ENCODE results near the gene PAX9. TPM values are rescaled to one million over a fixed set of nuclear protein-coding genes. Genes with fewer than 3 reads are reported as not detected.
A peak's percentile ranks its signal among the peaks of the same experiment; 100 is the strongest.

Gene PAX9
- total RNA-seq, 2 experiments from 2014 or later, result not detected

DNA sequence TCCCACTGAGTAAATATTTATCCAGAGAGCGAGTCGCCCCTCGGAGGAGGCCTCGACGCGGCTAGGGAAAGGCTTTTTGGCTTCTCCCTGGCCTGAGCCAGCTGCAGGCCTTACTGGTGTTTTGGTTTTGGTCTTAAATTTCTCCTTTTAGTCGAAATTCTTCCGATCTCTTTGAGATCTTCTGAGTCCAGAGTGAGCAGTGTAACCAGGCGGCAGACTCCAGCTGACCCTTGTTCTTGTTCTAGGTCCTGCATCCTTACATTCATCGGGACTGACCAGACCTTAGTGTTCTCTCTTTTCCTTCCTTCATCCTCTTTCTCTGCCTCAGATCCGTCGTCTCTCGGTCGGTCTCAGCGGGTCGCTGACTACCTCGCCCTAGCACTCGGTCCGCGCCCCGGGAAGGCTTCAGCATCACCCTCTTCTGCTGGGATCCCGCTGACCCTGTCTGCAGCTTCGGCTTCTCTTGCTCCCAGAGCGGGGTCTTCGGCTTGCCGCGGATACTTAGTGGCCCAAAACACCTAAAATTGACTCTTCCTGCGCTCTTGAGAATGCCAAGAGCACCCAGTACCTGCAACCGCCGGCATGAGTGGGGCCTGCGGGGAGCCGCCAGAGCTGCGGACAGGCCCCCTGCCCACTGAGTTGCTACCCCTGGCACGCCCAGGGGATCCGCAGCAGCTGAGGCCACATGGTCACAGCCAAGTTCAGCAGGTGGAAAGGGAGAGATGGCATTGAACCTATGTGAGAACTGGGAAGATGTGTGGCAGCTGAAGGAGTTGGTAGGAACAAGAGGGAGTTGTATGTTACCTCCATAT lies 2.4 kb upstream of the PAX9 start:
- CTCF ChIA-PET, result no interaction called here
- H3K36me3 Mint-ChIP-seq (ENCODE audit: low read depth), result peaks cover 19% of the 10 kb centered on the region
- DNase-seq, result no peak
- H3K27ac Mint-ChIP-seq, result peak overlapping the region; percentile 57
- peaks cover 97% of the 10 kb centered on the region for H3K27me3 Mint-ChIP-seq
- peaks cover 6% of the 10 kb centered on the region for H3K9me3 Mint-ChIP-seq
- POLR2A ChIA-PET, result no interaction called here
- no peak overlapping the region for H3K4me3 Mint-ChIP-seq
- H3K4me1 Mint-ChIP-seq, result peaks cover 21% of the 10 kb centered on the region

DNA sequence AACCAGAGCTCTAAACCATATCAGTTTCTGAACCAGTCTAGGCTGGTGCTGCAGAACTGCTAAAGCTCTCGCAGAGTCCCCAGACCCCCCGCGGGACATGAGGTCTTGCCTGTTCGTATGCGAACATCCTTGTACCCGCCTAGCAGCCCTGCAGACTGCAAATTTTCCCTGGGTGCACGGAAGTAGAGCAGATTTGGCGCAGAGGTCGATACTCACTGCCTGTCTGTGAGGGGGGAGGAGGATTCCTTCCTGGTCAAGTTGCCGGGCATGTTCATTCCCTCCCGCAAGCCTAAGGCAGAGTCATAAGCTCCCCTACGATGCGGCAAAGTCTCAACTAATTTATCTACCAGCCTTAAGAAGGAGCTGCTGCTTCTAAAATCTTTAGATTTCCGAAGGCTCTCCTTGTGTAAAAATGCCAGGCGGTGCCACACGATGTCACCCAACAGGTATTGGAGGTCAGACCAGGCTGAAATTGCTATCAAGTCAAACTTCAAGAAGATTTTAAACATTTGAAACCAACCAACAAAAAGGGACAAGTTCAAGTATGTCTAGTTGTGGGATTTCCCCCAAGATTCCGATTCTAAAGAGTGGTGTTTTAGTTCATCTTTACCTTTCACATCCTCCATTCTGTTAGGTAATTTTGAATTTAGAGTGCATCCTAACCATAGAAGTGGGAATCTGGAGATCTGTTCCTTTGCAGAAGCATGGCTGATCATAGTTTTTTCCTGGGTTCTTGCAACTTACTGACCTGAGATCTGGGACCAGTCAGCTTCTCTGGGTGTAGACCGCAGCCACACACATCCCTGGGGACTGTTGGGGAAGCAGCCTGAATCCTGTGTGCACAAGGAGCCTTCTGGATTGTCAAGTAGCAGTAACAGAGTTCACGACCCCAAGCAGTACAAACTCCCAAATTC lies 1.6 kb upstream of the PAX9 start:
- H3K27ac Mint-ChIP-seq, result peak overlapping the region; percentile 36
- H3K36me3 Mint-ChIP-seq (ENCODE audit: low read depth), result peaks cover 19% of the 10 kb centered on the region
- H3K4me1 Mint-ChIP-seq, result peaks cover 21% of the 10 kb centered on the region
- H3K4me3 Mint-ChIP-seq, result no peak overlapping the region
- ChIA-PET CTCF (no interaction called here), POLR2A (no interaction called here)
- H3K27me3 Mint-ChIP-seq, result peaks cover 95% of the 10 kb centered on the region
- DNase-seq, result no peak
- peaks cover 6% of the 10 kb centered on the region for H3K9me3 Mint-ChIP-seq

DNA sequence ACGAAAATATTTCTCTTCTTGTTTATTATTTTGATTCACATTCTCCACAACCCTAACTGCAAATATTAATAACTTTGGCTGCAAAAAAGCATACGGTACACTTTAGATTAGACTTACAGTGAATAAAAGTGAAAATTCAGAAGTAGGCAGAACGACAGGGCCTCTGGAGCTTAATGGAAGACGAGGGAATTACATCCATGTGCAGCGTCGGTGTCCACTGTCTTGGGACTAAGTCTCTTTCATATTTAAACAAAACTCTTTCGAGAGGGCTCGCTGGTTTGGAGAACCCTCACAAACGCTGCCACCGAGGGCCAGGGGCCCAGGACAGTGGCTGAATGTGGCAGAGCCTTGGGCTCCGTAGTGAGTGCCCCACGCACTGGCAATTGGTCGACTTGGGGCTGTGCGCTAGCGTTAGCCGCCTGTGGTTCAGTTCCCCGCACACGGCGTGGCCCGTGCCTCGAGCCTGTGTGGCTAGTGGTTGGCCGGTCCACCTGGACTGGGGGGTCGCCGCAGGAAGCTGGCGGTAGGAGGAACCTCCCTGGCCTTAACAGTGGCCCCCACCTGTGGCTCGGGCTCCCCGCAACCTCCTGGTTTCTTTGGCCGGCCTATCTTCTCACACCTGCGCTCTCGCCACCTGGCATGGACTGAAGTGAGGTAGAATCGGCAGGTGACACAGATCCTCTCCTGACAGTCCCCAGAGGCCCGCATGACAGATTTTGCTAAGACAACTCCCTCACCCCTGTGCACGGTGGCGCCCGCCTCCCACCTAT lies 739 bp upstream of the PAX9 start:
- CTCF ChIA-PET, result no interaction called here
- no peak for DNase-seq
- Mint-ChIP-seq H3K27ac (peak overlapping the region; percentile 22), H3K4me3 (peak overlapping the region; percentile 34), H3K27me3 (peaks cover 95% of the 10 kb centered on the region), H3K4me1 (peaks cover 16% of the 10 kb centered on the region), H3K9me3 (peaks cover 2% of the 10 kb centered on the region), H3K36me3 (ENCODE audit: low read depth) (peaks cover 17% of the 10 kb centered on the region)
- POLR2A ChIA-PET, result no interaction called here

DNA sequence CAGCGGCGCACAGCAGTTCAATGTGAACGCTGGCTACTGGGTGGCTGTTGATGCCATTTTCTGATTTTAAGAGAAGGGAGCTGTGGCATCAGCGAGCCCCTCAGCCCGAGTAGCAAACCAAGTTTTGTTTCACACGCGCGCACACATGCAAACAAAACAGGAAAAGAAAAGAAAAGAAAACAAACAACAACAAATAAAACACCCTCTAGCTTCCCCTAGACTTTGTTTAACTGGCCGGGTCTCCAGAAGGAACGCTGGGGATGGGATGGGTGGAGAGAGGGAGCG lies 540 bp downstream of the PAX9 start:
- Mint-ChIP-seq H3K4me3 (peak overlapping the region; percentile 13), H3K4me1 (peaks cover 16% of the 10 kb centered on the region), H3K27me3 (peaks cover 91% of the 10 kb centered on the region), H3K36me3 (ENCODE audit: low read depth) (peaks cover 14% of the 10 kb centered on the region), H3K27ac (peak overlapping the region; percentile 54), H3K9me3 (peaks cover 2% of the 10 kb centered on the region)
- ChIA-PET POLR2A (no interaction called here), CTCF (no interaction called here)
- no peak for DNase-seq

DNA sequence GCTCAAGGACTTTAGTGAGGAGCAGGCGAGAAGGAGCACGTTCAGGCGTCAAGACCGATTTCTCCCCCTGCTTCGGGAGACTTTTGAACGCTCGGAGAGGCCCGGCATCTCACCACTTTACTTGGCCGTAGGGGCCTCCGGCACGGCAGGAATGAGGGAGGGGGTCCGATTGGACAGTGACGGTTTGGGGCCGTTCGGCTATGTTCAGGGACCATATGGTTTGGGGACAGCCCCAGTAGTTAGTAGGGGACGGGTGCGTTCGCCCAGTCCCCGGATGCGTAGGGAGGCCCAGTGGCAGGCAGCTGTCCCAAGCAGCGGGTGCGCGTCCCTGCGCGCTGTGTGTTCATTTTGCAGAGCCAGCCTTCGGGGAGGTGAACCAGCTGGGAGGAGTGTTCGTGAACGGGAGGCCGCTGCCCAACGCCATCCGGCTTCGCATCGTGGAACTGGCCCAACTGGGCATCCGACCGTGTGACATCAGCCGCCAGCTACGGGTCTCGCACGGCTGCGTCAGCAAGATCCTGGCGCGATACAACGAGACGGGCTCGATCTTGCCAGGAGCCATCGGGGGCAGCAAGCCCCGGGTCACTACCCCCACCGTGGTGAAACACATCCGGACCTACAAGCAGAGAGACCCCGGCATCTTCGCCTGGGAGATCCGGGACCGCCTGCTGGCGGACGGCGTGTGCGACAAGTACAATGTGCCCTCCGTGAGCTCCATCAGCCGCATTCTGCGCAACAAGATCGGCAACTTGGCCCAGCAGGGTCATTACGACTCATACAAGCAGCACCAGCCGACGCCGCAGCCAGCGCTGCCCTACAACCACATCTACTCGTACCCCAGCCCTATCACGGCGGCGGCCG lies 1.1 kb downstream of the PAX9 start:
- peaks cover 92% of the 10 kb centered on the region for H3K27me3 Mint-ChIP-seq
- CTCF ChIA-PET, result no interaction called here
- peak overlapping the region; percentile 13 for H3K4me3 Mint-ChIP-seq
- H3K27ac Mint-ChIP-seq, result peak overlapping the region; percentile 54
- peaks cover 2% of the 10 kb centered on the region for H3K9me3 Mint-ChIP-seq
- H3K4me1 Mint-ChIP-seq, result peaks cover 16% of the 10 kb centered on the region
- peaks cover 14% of the 10 kb centered on the region for H3K36me3 Mint-ChIP-seq (ENCODE audit: low read depth)
- no peak for DNase-seq
- POLR2A ChIA-PET, result no interaction called here

DNA sequence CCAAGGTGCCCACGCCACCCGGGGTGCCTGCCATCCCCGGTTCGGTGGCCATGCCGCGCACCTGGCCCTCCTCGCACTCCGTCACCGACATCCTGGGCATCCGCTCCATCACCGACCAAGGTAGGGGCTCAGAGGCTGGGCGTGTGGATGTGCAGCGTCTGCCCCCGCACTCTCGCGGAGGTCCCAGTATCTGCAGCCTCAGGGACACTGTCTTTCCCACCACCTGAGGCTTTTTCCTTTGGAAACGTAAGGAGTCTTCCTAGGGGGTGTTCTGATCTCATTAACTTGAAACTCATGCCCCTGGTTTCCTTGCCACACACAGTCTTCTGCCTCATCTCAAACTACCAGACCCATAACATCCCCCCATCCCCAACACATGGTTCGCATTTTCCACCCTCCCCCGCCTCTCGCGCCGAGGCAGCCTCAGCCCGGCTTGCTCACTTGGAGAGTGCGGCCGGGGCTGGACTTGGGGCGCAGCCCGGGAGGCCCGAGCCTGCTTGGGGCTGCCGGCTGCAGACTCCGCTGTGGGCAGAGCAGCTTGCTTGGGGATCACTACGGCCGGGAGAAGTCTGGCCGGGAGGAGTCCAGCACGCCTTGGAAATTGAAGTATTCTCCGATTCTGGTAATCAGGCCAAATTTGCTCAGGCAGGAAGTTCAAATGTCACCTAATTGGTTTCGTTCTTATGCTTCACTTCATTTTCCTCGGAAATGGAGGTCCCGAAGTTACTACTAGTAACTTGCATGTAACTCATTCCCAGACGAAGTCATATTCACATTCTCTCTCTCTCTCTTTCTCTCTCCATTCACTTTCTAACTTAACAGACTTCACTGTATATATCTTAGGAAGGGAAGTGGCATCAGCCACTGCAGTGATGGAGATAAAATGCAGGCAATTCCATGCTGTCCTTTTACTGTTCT lies 2.0 kb downstream of the PAX9 start:
- CTCF ChIA-PET, result no interaction called here
- H3K27ac Mint-ChIP-seq, result peak overlapping the region; percentile 41
- peak overlapping the region; percentile 34 for H3K4me3 Mint-ChIP-seq

DNA sequence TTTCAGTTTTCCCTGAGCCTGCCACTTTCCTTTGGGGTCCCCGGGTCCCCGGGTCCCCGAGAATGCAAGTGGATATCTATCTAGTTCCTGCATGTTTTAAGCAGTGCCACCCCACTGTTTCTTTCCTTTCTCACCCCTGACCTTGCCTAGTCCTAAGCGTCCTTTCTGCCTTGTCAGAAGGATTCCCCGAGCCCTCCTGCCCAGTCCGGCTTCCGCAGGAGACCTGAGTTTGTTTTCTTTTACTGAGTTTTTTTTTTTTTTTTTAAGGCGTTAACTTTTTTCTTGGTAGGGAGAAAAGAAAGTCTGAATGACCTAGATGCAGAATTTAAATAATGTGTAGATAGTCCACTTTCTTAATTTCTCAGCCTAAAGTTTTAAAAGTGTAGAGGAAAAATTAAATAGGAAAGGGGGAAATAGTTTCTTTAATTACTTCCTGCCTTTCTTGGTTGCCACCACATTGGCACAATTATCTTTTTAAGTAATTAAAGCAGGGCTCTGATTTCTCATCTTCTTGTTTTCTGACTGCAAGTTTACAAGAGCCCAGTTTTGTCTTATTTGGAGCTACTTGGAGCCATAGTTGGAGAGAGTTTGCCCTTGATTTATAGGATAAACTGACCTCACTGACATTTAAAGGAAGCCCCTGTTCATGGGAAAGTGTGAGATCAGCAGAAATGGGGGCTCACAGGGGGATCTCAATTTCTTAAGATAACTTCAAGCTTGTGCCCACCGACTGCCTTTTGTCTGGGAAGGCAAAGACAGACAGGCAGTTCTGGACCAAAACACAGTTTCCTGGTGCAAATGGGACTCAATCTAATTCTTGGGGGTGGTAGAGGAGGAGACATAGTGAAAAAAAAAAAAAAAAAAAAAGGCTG lies 2.9 kb downstream of the PAX9 start:
- no peak for DNase-seq
- CTCF ChIA-PET, result interaction anchor here (0.6 kb wide), 1 partner anchor 103 kb away, joined by 3 read pairs; no protein-coding TSS in a partner anchor
- no peaks in the 10 kb centered on the region for H3K9me3 Mint-ChIP-seq
- H3K4me3 Mint-ChIP-seq, result no peak overlapping the region
- no peak overlapping the region for H3K27ac Mint-ChIP-seq
- peaks cover 14% of the 10 kb centered on the region for H3K4me1 Mint-ChIP-seq
- peaks cover 10% of the 10 kb centered on the region for H3K36me3 Mint-ChIP-seq (ENCODE audit: low read depth)
- peaks cover 80% of the 10 kb centered on the region for H3K27me3 Mint-ChIP-seq
- POLR2A ChIA-PET, result no interaction called here

More for the DNA sequence above, 2.0 kb downstream of the PAX9 start:
- H3K4me1 Mint-ChIP-seq, result peaks cover 16% of the 10 kb centered on the region
- POLR2A ChIA-PET, result no interaction called here
- peaks cover 14% of the 10 kb centered on the region for H3K36me3 Mint-ChIP-seq (ENCODE audit: low read depth)
- DNase-seq, result no peak
- H3K9me3 Mint-ChIP-seq, result peaks cover 2% of the 10 kb centered on the region
- H3K27me3 Mint-ChIP-seq, result peaks cover 88% of the 10 kb centered on the region

DNA sequence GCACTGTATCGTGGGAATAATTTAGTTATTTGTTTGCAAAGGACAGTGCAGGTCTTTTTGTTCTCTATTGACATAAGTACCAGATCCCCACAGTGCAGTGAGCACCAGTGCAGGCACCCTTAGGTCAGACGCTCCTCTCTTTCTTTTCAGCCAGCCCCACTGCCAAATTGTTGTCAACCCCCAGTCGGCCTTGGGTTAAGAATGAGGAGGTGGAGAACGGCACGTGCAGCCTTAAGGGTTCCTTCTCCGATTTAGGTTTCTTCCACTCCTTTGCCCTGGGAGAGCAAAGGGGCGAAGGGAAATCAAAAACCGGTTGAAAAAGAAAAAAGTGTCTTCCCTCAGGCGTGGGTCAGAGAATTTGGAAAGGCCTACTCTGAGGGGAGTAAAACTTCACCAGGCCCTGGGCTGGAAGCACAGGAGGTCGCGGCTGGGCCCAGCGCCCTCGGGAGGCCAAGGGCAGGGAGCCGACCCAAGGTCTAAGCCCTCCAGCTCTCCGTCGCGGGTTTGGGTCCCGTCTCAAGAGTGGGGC lies 4.3 kb downstream of the PAX9 start:
- peaks cover 10% of the 10 kb centered on the region for H3K36me3 Mint-ChIP-seq (ENCODE audit: low read depth)
- no peaks in the 10 kb centered on the region for H3K9me3 Mint-ChIP-seq
- DNase-seq, result no peak
- POLR2A ChIA-PET, result no interaction called here
- no peak overlapping the region for H3K27ac Mint-ChIP-seq
- CTCF ChIA-PET, result interaction anchor here (1.0 kb wide), 1 partner anchor 16 kb away, joined by 3 read pairs; no protein-coding TSS in a partner anchor
- H3K4me3 Mint-ChIP-seq, result no peak overlapping the region
- H3K27me3 Mint-ChIP-seq, result peaks cover 67% of the 10 kb centered on the region
- H3K4me1 Mint-ChIP-seq, result peaks cover 14% of the 10 kb centered on the region

DNA sequence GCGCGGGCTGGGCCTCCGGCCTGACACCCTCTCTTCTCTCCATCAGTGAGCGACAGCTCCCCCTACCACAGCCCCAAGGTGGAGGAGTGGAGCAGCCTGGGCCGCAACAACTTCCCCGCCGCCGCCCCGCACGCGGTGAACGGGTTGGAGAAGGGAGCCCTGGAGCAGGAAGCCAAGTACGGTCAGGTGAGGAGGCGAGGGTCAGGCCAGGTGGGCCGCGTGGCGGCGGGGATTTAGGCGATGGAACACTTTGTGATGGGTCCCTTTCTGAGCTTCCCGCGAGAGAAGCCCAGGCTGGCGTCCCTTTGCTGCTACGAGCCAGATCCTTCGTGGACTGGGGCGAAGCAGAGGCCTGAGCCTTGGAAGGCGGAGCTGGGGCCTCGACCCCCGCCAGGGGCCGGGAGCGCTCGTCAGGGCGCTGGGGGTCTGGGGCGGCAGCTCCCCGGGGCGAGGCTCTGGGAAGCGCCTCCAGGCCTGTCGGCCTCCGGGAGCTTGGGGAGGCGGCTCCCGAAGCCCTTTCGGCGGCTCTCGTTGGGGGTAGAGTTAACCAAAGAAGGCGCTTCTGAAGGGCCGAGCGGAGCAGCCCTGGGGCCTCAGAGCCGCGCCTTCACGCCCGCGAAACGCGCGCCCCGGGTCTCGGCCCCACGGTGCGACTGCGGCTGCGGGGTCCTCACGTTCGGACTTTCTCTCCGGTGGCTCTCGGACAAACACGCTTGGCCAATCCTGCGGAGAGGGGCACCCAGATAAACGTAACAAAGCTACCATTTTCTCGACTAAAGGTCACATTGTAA lies 5.0 kb downstream of the PAX9 start:
- Mint-ChIP-seq H3K27me3 (peaks cover 62% of the 10 kb centered on the region), H3K27ac (peak overlapping the region; percentile 5), H3K9me3 (no peaks in the 10 kb centered on the region), H3K4me3 (no peak overlapping the region), H3K4me1 (peaks cover 11% of the 10 kb centered on the region), H3K36me3 (ENCODE audit: low read depth) (peaks cover 5% of the 10 kb centered on the region)
- ChIA-PET POLR2A (no interaction called here), CTCF (interaction anchor here (1.0 to 1.2 kb wide), 2 partner anchors 17 to 187 kb away, joined by 3 read pairs; no protein-coding TSS in a partner anchor)
- no peak for DNase-seq

DNA sequence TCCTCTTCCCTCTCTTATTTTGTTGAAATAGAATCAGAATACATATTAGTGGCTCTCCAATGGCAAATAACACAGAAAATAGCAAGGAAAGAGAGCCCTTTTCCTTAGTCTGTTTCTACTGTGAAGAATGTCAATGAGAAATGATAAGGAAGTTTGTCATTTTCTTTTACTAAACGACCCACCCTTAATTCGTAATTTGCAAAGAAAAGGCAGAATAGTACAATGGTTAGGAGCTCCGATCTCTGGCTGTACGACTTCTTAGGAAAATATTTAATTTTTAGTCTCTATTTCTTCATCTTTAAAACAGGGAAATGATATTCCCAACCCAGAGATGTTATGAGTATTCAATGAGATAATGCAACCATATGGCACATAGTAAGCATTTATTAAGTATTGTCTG lies 6.0 kb downstream of the PAX9 start:
- Mint-ChIP-seq H3K9me3 (no peaks in the 10 kb centered on the region), H3K36me3 (ENCODE audit: low read depth) (peaks cover 4% of the 10 kb centered on the region), H3K27ac (no peak overlapping the region), H3K27me3 (peaks cover 51% of the 10 kb centered on the region), H3K4me3 (no peak overlapping the region), H3K4me1 (peaks cover 3% of the 10 kb centered on the region)
- DNase-seq, result no peak
- ChIA-PET CTCF (interaction anchor here (1.2 kb wide), 1 partner anchor 188 kb away, joined by 3 read pairs; no protein-coding TSS in a partner anchor), POLR2A (no interaction called here)

All from activated CD4-positive, alpha-beta T cell treated with anti-CD3 and anti-CD28 coated beads, Interleukin-2, amount 10 ng/mL, durations not matched to agents 7 days and 5 days (primary cell).